Stimulated activated CD8-positive, alpha-beta memory T cell treated with anti-CD3 and anti-CD28 coated beads, Interleukin-7, amount 100 ng/mL, for 48 hours (primary cell): ENCODE data around the gene CNPY2.
"Not testable (repeated sequence)": the region's sequence is repeated elsewhere in the genome, so short reads cannot be mapped to it uniquely, and the experiment has no call there.

Source experiments
- DNase-seq, 2 donors: peaks; one replicate each; pipeline ENCODE4 v3.0.0-alpha.2; 2020; ENCODE audit warnings: low read depth in 1 of 2; ENCODE audit errors: extremely low read depth in 1 of 2

Gene CNPY2

DNA sequence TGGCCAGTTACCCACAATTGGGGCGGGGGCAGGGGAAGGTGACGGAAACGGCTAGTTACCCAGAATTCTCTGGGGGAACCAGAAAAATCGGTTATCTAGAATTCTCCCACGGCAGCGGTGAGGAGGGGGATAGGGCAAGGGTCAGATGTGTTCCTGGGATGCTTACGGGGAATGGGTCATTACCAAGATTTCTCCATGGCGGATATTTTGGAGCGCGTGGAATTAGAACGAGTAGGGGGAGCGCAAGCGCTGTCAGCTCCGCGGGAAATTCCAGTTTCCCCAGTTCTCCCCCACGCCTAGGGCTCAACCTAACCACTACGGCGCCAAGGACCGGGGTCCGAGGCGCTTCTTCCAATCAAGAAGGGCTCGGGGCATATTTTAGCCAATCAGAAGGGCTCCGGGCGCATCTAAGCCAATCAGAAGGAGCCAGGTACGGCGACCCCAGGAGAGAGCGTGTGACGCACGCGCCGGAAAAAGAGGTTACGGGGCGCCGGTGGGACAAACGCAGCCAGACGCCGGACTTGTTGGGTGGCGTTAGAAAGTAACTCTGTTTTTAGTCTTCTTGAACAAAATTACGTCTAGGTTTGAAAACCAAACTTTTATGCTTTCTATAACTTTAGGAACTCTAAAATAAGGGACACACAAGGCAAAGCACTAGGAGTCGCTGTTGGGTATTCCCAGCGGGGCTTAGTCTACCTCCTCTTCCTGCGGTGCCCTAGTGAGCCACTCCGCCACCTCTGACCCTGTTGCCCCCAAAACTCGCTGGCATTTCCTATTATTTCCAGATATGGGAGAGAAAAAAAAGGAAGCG, 18.1 kb upstream of the CNPY2 start, which contains the start of gene PAN2:
Gene PAN2 (minus strand): TSS at position 322 of the 811 bp plus-strand sequence. CDS start 906 bp downstream, outside the sequence.
- peak; percentile 87 to 94 for DNase-seq

- DNase-seq = no peak
Measured at GRCh38 chr12:56333197-56333678, 17.4 kb upstream of the CNPY2 start.

DNA sequence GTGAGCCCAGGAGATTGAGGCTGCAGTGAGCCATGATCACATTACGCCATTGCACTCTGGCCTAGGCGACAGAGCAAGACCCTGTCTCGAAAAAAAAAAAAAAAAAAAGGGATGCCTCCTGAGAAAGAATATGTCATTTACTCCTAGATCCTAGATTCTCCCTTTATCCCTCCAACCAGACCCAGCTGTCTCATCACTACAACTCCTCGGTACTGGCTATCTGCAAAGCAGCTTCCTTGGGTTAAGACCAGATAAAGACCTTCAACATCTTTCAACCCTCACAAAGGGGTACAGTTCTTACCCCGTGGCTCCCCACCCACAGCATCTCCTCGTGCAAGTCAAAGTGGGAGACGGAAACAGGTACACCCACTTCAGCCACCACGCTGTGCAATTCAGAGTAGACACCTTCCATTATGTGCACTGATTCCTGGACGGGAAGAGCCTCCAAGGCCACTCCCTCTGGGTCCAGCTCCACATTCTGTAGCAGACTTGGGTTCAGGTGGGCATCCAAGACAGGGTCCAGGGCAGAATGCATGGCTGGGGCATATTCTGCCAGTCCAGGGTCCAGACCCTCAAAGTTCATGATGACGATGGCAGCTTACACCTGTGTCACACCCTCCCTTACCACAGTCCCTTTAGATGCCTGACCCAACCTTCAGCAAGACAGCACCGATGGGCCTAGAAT, 16.9 kb upstream of the CNPY2 start:
- no peak for DNase-seq

- DNase-seq = no peak
Measured at GRCh38 chr12:56330936-56331490, 15.2 kb upstream of the CNPY2 start.

DNA sequence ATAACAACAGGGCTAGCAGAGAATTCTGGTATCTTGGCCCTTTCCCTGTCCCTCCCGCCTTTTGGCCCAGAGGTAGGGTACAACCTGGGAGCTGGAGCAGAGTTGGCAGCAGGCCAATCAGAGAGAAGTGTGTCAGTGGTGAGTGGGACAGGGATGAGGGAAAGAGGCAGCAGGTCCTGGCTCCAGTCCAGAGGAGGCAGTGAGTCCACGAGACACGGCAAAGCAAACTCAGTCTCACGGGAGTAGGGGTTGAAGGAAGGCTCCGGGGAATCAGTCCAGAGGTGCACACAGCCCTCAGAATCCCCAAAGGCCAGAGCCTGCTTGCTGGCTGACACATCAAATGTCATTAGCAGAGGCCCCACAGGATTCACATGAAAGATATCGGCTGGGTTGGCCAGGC, 10.7 kb upstream of the CNPY2 start:
- DNase-seq = no peak

- no peak for DNase-seq
Measured at GRCh38 chr12:56326126-56326525, 10.3 kb upstream of the CNPY2 start.

DNA sequence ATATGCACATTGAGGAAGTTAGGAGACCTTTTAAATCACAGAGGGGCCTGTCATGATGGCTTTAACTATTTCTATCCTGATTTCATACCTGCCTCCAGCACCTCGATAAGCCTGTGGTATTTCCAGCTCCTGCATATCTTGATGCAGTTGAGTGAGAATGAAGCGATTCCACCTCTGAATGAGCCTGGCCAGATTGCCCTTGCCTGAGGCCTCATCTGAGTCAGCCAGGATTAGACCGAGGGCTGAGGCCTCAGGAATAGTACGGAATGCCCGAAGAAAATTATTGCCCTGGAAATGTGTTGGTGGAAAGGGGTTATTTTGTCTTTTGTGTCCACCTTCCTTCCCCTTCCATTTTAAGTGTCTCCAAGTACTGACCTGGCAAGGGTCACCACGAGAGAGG, 8.4 kb upstream of the CNPY2 start:
- DNase-seq = no peak

GRCh38 chr12:56321610-56322009, 5.8 kb upstream of the CNPY2 start:
- not testable (repeated sequence) for DNase-seq

GRCh38 chr12:56321027-56321426, 5.2 kb upstream of the CNPY2 start:
- DNase-seq = no peak

DNA sequence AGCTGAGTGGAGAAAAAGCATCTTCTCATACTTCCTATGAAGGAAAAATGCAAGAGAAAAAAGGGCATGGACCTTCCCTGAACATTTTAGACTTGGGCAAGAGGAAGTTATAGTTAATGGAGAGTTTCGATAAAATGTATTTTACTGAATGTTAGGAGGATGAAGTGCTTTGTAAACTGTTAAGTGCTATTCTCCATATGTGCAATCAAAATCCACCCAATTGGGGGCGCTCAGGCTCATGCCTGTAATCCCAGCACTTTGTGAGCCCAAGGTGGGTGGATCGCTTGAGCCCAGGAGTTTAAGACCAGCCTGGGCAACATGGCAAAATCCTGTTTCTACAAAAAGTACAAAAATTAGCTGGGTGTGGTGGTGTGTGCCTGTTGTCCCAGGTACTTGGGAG, 1.9 kb upstream of the CNPY2 start:
- DNase-seq = no peak

- DNase-seq = no peak
Measured at GRCh38 chr12:56315249-56315621, 553 bp downstream of the CNPY2 start.

GRCh38 chr12:56311003-56311402, 4.8 kb downstream of the CNPY2 start:
- no peak for DNase-seq

GRCh38 chr12:56308714-56309113, 7.1 kb downstream of the CNPY2 start:
- no peak for DNase-seq

DNA sequence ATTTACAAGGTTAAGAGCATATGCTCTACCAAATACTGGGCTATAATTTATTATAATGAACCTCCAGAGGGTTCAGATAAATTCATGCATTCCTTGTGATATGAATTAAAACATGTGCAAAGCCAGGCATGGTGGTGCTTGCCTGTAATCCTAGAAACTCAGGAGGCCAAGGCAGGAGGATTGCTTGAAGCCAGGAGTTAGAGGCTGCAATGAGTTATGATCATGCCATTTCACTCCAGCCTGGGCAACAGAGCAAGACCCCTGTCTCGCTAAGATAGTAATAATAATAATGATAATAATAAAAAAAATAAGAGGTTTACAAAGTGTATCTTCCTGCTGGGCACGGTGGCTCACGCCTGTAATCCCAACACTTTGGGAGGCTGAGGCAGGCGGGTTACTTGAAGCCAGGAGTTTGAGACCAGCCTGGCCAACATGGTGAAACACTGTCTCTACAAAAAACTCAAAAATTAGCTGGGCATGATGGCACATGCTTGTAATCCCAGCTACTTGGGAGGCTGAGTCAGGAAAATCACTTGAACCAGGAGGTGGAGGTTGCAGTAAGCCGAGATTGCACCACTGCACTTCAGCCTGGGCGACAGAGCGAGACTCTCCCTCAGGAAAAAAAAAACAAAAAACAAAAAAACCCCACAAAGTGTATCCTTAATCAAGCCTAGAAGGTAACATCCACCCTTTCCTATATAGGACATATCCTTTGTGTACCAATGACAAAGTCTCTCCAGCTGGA, 8.4 kb downstream of the CNPY2 start:
- no peak for DNase-seq

DNA sequence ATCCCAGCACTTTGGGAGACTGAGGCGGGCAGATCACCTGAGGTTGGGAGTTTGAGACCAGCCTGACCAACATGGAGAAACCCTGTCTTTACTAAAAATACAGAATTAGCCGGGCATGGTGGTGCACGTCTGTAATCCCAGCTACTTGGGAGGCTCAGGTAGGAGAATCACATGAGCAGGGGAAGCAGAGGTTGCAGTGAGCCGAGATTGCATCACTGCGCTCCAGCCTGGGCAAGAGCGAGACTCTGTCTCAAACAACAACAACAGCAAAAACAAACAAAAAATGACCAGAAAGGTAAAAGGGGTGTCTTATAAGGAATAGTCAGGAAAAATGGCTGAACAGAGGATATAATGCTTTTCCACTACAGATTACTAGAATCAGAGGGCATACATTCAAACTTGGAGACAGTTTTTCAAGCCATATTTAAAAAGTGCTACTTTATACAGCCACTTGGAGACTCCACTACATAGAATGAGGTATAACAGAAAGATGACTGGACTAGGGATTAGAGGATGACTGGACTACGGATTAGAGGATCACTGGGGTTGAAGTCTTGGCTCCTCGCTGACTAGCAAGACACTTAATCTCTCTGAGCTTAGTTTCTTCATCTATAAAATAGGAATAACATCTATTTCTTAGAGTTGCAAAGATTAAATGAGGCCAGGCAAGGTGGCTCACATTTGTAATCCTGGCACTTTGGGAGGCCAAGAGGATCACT, 10.8 kb downstream of the CNPY2 start:
- no peak for DNase-seq

- no peak for DNase-seq
Measured at GRCh38 chr12:56304276-56304675, 11.5 kb downstream of the CNPY2 start.

DNA sequence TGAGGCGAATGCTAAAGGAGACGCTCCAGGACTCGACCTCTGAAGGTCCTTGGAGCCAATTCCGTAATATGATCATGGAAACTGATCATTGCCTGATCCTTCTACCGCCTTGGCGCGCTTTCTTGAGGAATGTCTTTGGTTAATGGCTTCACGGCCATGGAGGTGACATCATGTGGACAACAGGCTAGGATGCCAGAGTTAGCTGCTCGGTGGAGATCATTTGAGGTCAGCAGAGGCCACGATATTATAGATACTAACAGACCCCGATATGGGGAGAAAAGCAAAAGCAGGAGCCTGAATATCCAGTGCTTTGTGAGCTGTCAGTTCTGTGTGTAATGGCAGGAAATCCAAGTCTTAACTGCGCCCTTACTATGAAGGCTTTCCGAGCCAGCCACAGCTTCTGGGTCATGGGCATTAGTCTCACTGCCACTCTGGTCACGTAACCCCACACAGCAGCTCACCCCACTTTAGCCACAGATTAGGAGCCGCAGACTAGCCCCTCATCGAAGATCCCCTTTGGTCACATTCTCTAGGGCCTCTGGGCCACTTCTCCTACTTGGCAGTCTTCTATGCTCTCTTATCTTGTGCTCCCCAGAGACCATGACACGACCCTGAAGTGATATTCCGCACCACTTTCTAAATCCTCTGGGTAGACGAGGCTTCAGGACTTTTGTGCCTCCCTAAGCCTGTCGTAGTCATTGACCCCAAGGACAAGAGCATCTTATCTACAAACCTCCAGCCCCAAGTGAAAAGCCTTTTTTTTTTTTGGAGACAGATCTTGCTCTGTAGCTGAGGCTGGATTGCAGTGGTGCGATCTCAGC, 14.9 kb downstream of the CNPY2 start:
- DNase-seq = no peak

DNA sequence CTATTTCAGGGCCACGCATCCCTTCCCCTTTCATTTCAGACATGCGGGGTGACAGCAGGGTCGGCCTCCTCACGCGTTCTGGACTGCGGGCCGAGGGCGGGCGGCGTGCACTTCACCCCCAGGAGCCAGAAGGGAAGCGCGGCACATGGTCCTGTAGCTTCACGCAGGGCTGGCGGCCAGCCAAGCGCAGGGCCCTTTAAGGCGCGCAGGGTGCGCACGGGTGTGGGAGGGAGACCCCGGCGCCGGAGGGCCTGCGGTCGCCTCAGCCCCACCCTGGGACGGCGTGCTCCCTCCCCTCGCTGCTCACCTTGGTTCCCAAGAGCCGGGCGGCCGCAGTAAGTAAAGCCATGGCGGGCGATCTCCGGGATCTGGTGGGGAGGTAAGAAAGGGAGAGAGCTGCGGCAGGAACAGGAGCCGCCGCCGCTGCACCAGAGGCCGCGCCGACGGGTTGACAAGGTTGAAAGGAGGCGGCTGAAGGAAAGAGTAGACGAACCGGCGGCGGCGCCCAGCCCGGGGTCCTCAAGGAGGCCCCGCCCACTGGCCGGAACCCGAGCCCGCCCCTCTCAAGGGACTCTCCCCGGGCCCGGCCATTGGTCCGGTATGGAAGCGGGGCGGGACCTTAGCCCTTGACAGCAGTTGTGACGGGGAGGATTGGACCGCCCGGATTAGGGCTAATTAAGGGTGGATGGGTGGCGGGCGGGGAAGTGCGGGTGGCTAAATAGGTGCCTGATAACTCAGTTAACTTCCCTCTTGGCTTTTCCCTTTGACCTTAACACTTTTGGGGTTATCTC, 15.7 kb downstream of the CNPY2 start, which contains the start of gene CS:
Gene CS (minus strand): TSS at position 478 of the 791 bp plus-strand sequence. CDS start 129 bp downstream, at position 349.
- DNase-seq = peak; percentile 96 to 99
